HEK293 (cell line): Measurements from ENCODE around the gene DDX20.

ENCODE experiments used
- SP3 ChIP-seq: fragments of 450-650 bp; formaldehyde crosslinking; IDR thresholded peaks from 2 replicates; pipeline ENCODE4 v1.5.1; 2016; ENCODE audit warnings: missing biosample characterization, missing genetic modification characterization
- ZNF121 ChIP-seq: fragments of 450-650 bp; formaldehyde crosslinking; IDR thresholded peaks from 2 replicates; pipeline ENCODE4 v1.5.1; 2016; ENCODE audit warnings: missing biosample characterization, missing genetic modification characterization
- ZNF324 ChIP-seq: fragments of 450-650 bp; formaldehyde crosslinking; IDR thresholded peaks from 2 replicates; pipeline ENCODE4 v1.5.1; 2016; ENCODE audit warnings: missing biosample characterization, missing genetic modification characterization
- ZNF544 ChIP-seq: fragments of 450-650 bp; formaldehyde crosslinking; IDR thresholded peaks from 2 replicates; pipeline ENCODE4 v1.5.0; 2017; ENCODE audit warnings: missing biosample characterization, missing genetic modification characterization
- TF ChIP-seq, protein P1 (sequence below): fragments of 450-650 bp; formaldehyde crosslinking; IDR thresholded peaks from 2 replicates; pipeline ENCODE4 v1.5.1; 2016; ENCODE audit warnings: missing biosample characterization, missing genetic modification characterization, low read depth

DNA sequence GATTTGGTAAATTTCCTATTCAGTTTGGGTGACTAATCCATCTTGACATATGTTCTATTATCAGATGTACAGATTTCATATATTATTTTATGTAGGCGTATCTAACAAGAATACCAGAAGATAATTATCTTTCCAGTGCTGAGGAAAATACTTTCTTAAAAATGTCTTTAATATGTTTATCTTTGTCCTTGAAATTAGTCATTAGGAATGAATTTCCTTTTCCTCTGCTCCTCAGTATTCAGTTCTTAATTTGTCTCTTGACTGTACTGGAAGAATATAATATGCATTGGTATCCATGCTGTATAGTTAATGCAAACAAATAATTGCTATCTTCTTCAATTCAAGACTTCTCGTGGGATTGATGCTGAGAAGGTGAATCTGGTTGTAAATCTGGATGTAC lies 6.6 kb downstream of the DDX20 start:
- TF ChIP-seq ZNF121 (tag by site-specific recombination) (no peak), ZNF324 (tag by site-specific recombination) (no peak), SP3 (tag by site-specific recombination) (no peak), ZNF544 (tag by site-specific recombination) (no peak)
- TF ChIP-seq, protein P1, sequence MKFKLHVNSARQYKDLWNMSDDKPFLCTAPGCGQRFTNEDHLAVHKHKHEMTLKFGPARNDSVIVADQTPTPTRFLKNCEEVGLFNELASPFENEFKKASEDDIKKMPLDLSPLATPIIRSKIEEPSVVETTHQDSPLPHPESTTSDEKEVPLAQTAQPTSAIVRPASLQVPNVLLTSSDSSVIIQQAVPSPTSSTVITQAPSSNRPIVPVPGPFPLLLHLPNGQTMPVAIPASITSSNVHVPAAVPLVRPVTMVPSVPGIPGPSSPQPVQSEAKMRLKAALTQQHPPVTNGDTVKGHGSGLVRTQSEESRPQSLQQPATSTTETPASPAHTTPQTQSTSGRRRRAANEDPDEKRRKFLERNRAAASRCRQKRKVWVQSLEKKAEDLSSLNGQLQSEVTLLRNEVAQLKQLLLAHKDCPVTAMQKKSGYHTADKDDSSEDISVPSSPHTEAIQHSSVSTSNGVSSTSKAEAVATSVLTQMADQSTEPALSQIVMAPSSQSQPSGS: no peak
